ENCODE results near the gene ARIH2. TPM values are rescaled to one million over a fixed set of nuclear protein-coding genes. Genes with fewer than 3 reads are reported as not detected.

The ARIH2 gene
- total RNA-seq, 1 experiment from 2014 or later: 167 TPM

DNA sequence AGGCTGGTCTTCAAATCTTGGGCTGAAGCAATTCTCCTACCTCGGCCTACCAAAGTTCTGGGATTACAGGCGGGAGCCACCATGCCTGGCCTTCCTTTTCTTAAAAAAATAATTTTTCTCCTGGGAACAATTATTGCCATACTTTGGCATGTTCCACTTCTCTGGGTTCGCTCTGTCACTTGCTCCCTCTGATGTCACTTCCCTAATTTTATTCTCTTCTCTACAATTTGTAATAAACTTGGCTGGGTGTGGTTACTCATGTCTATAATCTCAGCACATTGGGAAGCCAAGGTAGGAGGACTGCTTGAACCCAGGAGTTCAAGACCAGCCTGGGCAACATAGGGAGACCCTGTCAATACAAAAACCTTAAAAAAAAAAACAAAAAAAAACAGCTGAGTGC is 116.6 kb downstream of the ARIH2 start:
- BruUV-seq (replicated peaks): no TSS peak
- peaks cover 7% of the 10 kb centered on the region for H3K4me1 Mint-ChIP-seq (ENCODE audit: insufficient read depth, unreplicated experiment)
- no peaks in the 10 kb centered on the region for H3K27me3 Mint-ChIP-seq (ENCODE audit: insufficient read depth, unreplicated experiment)
- no peaks in the 10 kb centered on the region for H3K9me3 Mint-ChIP-seq (ENCODE audit: unreplicated experiment)
- intact Hi-C loops (cut with micrococcal nuclease): no loop called here
- no peak for DNase-seq (ENCODE audit: unreplicated experiment)
- H3K4me3 Mint-ChIP-seq (ENCODE audit: unreplicated experiment): no peak overlapping the region
- H3K27ac Mint-ChIP-seq (ENCODE audit: low read depth, unreplicated experiment): no peak overlapping the region
- ChIA-PET POLR2A (interaction anchor here (0.6 kb wide), 1 partner anchor 73 kb away, joined by 3 read pairs; no protein-coding TSS in a partner anchor), CTCF (interaction anchor here (0.6 to 1.5 kb wide), 2 partner anchors 31 to 180 kb away, joined by 3 to 6 read pairs; no protein-coding TSS in a partner anchor)
- TF ChIP-seq, protein P1, sequence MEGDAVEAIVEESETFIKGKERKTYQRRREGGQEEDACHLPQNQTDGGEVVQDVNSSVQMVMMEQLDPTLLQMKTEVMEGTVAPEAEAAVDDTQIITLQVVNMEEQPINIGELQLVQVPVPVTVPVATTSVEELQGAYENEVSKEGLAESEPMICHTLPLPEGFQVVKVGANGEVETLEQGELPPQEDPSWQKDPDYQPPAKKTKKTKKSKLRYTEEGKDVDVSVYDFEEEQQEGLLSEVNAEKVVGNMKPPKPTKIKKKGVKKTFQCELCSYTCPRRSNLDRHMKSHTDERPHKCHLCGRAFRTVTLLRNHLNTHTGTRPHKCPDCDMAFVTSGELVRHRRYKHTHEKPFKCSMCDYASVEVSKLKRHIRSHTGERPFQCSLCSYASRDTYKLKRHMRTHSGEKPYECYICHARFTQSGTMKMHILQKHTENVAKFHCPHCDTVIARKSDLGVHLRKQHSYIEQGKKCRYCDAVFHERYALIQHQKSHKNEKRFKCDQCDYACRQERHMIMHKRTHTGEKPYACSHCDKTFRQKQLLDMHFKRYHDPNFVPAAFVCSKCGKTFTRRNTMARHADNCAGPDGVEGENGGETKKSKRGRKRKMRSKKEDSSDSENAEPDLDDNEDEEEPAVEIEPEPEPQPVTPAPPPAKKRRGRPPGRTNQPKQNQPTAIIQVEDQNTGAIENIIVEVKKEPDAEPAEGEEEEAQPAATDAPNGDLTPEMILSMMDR (IDR thresholded peaks at IDR 0.05; ENCODE audit: unreplicated experiment): no peak
- peaks cover 77% of the 10 kb centered on the region for H3K36me3 Mint-ChIP-seq (ENCODE audit: insufficient read depth, unreplicated experiment)

Small RNAs within 50 kb of the gene (microRNA-seq; reads per million reads assigned to microRNA genes)
- gene MIR191: 11,430 reads per million, percentile 98 among the genes with 10 or more reads in this experiment
- gene MIR425: 4,162 reads per million, percentile 94 among the genes with 10 or more reads in this experiment

Other genes with a start within 250 kb of the ARIH2 start
- 23.8 and 26.9 TPM in 2 replicates for gene NCKIPSD, start 232.9 kb upstream of the ARIH2 start, total RNA-seq (2022)
- 99.3 and 117 TPM in 2 replicates for gene IP6K2, start 201.6 kb upstream of the ARIH2 start, total RNA-seq (2022)
- gene PRKAR2A, start 71.0 kb upstream of the ARIH2 start, total RNA-seq (2022): 51.3 and 61.3 TPM in 2 replicates
- 9.2 and 11.5 TPM in 2 replicates for gene SLC25A20, start 20.0 kb upstream of the ARIH2 start, total RNA-seq (2022)
- gene P4HTM, start 71.4 kb downstream of the ARIH2 start, total RNA-seq (2022): 18.8 and 26.1 TPM in 2 replicates
- gene WDR6, start 88.5 kb downstream of the ARIH2 start, total RNA-seq (2022): 112 and 116 TPM in 2 replicates
- gene DALRD3, start 99.7 kb downstream of the ARIH2 start, total RNA-seq (2022): 41.8 and 42.7 TPM in 2 replicates
- gene NDUFAF3, start 103.3 kb downstream of the ARIH2 start, total RNA-seq (2022): 77.8 and 86.5 TPM in 2 replicates
- 317 and 476 TPM in 2 replicates for gene IMPDH2, start 110.6 kb downstream of the ARIH2 start, total RNA-seq (2022)
- gene QRICH1, start 175.2 kb downstream of the ARIH2 start, total RNA-seq (2022): 96.1 and 97.2 TPM in 2 replicates
- gene QARS1, start 185.9 kb downstream of the ARIH2 start, total RNA-seq (2022): 114 and 149 TPM in 2 replicates
- 39.3 and 51.4 TPM in 2 replicates for gene USP19, start 202.0 kb downstream of the ARIH2 start, total RNA-seq (2022)
- gene LAMB2, start 214.2 kb downstream of the ARIH2 start, total RNA-seq (2022): 224 and 264 TPM in 2 replicates
- gene CCDC71, start 247.5 kb downstream of the ARIH2 start, total RNA-seq (2022): 25.7 and 26.0 TPM in 2 replicates